ENCODE data around the gene KLHL29.

The KLHL29 gene

GRCh38 chr2:23513245-23513871, 128.4 kb downstream of the KLHL29 start:
- DNase-seq (ENCODE audit: low spot score), result no peak

- DNase-seq (ENCODE audit: low spot score), result no peak
Observed at GRCh38 chr2:23513872-23514793, 129.2 kb downstream of the KLHL29 start.

- no peak for DNase-seq (ENCODE audit: low spot score)
Observed at GRCh38 chr2:23516520-23517256, 131.7 kb downstream of the KLHL29 start.

- no peak for DNase-seq (ENCODE audit: low spot score)
Observed at GRCh38 chr2:23518481-23519333, 133.7 kb downstream of the KLHL29 start.

GRCh38 chr2:23519334-23519651, 134.3 kb downstream of the KLHL29 start:
- no peak for DNase-seq (ENCODE audit: low spot score)

- no peak for DNase-seq (ENCODE audit: low spot score)
Observed at GRCh38 chr2:23520256-23520655, 135.3 kb downstream of the KLHL29 start.

- DNase-seq (ENCODE audit: low spot score), result no peak
Observed at GRCh38 chr2:23521060-23521459, 136.1 kb downstream of the KLHL29 start.

GRCh38 chr2:23522726-23523372, 137.9 kb downstream of the KLHL29 start:
- no peak for DNase-seq (ENCODE audit: low spot score)

GRCh38 chr2:23523373-23524260, 138.6 kb downstream of the KLHL29 start:
- no peak for DNase-seq (ENCODE audit: low spot score)

- DNase-seq (ENCODE audit: low spot score), result no peak
Observed at GRCh38 chr2:23524261-23524706, 139.3 kb downstream of the KLHL29 start.

GRCh38 chr2:23525137-23525765, 140.3 kb downstream of the KLHL29 start:
- no peak for DNase-seq (ENCODE audit: low spot score)

- DNase-seq (ENCODE audit: low spot score), result no peak
Observed at GRCh38 chr2:23526114-23526513, 141.1 kb downstream of the KLHL29 start.

GRCh38 chr2:23526835-23527790, 142.1 kb downstream of the KLHL29 start:
- DNase-seq (ENCODE audit: low spot score), result no peak

GRCh38 chr2:23528171-23528570, 143.2 kb downstream of the KLHL29 start:
- no peak for DNase-seq (ENCODE audit: low spot score)

GRCh38 chr2:23528690-23529089, 143.7 kb downstream of the KLHL29 start:
- DNase-seq (ENCODE audit: low spot score), result no peak

GRCh38 chr2:23529659-23530058, 144.7 kb downstream of the KLHL29 start:
- no peak for DNase-seq (ENCODE audit: low spot score)

GRCh38 chr2:23530206-23530908, 145.4 kb downstream of the KLHL29 start:
- DNase-seq (ENCODE audit: low spot score), result no peak

- DNase-seq (ENCODE audit: low spot score), result no peak
Observed at GRCh38 chr2:23530909-23531276, 145.9 kb downstream of the KLHL29 start.

Data from left forelimb (tissue), 1 donor.